GM23248 (cell line): ENCODE results near the gene NINJ1. TPM values are rescaled to one million over a fixed set of nuclear protein-coding genes. Genes with fewer than 3 reads are reported as not detected.

Source experiments
- DNase-seq: peaks from one replicate; pipeline ENCODE4 v3.0.0-alpha.2; 2015
- H2AFZ ChIP-seq: fragments of 200-600 bp; sonication (generic); 2 replicates; pipeline ENCODE4 v1.6.1; 2016; ENCODE audit warnings: antibody characterized with exemption
- H3F3A ChIP-seq: fragments of 200-600 bp; sonication (generic); 2 replicates; pipeline ENCODE4 v1.6.1; 2016; ENCODE audit warnings: mild to moderate bottlenecking, antibody characterized with exemption, mixed run types; ENCODE audit not compliant: insufficient read depth
- H3K27ac ChIP-seq: fragments of 200-600 bp; sonication (generic); 2 replicates; pipeline ENCODE4 v1.5.1; 2016; ENCODE audit warnings: mild to moderate bottlenecking
- H3K27me3 ChIP-seq: fragments of 200-600 bp; sonication (generic); replicated peaks from 2 replicates; pipeline ENCODE4 v1.6.1; 2016; ENCODE audit warnings: mild to moderate bottlenecking; ENCODE audit not compliant: insufficient read depth
- H3K36me3 ChIP-seq: fragments of 200-600 bp; sonication (generic); 2 replicates; pipeline ENCODE4 v1.6.1; 2016; ENCODE audit warnings: low read depth, mild to moderate bottlenecking
- H3K4me1 ChIP-seq: fragments of 200-600 bp; sonication (generic); 2 replicates; pipeline ENCODE4 v1.6.1; 2016; ENCODE audit warnings: mild to moderate bottlenecking; ENCODE audit not compliant: insufficient read depth
- H3K4me2 ChIP-seq: fragments of 200-600 bp; sonication (generic); one replicate; pipeline ENCODE4 v1.6.1; 2016; ENCODE audit warnings: mild to moderate bottlenecking; ENCODE audit not compliant: unreplicated experiment
- H3K4me3 ChIP-seq: fragments of 200-600 bp; sonication (generic); 2 replicates; pipeline ENCODE4 v1.5.1; 2016; ENCODE audit warnings: mild to moderate bottlenecking
- H3K79me2 ChIP-seq: fragments of 200-600 bp; sonication (generic); 2 replicates; pipeline ENCODE4 v1.6.1; 2016; ENCODE audit warnings: mild to moderate bottlenecking; ENCODE audit not compliant: insufficient read depth
- H3K9ac ChIP-seq: fragments of 200-600 bp; sonication (generic); 2 replicates; pipeline ENCODE4 v1.6.1; 2016; ENCODE audit warnings: mild to moderate bottlenecking
- H3K9me2 ChIP-seq: fragments of 200-600 bp; sonication (generic); 2 replicates; pipeline ENCODE4 v1.6.1; 2016; ENCODE audit warnings: mixed run types, mild to moderate bottlenecking, moderate library complexity; ENCODE audit not compliant: insufficient read depth
- H3K9me3 ChIP-seq: fragments of 200-600 bp; sonication (generic); one replicate; pipeline ENCODE4 v1.6.1; 2017; ENCODE audit warnings: low read depth
- H4K20me1 ChIP-seq: fragments of 200-600 bp; sonication (generic); 2 replicates; pipeline ENCODE4 v1.6.0; 2016; ENCODE audit not compliant: insufficient read depth
- EZH2 ChIP-seq: fragments of 200-600 bp; sonication (generic); IDR thresholded peaks from 2 replicates; pipeline ENCODE4 v1.6.1; 2018; ENCODE audit warnings: antibody characterized with exemption, mild to moderate bottlenecking; ENCODE audit not compliant: insufficient read depth, poor library complexity, severe bottlenecking
- EZH2phosphoT487 ChIP-seq: fragments of 200-600 bp; sonication (generic); IDR thresholded peaks from 2 replicates; pipeline ENCODE4 v1.6.1; 2018; ENCODE audit warnings: antibody characterized with exemption, moderate library complexity, mild to moderate bottlenecking, low read depth; ENCODE audit not compliant: insufficient read depth
- whole genome bisulfite sequencing, 2 experiments: methylation state at CpG; one replicate each; pipeline ENCODE4 v1.1.6; 2015 to 2017; ENCODE audit warnings: low lambda C conversion rate in 2 of 2, low coverage in 1 of 2; ENCODE audit errors: missing lambda C conversion rate in 2 of 2; 5-methylcytosine and 5-hydroxymethylcytosine counted together
- in situ Hi-C: fragments of 300-500 bp; cut with MboI; formaldehyde crosslinking; loops from 2 replicates; pipeline ENCODE4 v1.15.0; 2020
- polyA plus RNA-seq: library from polyadenylated mRNA; unstranded; fragments of >200 nt; fragmentation: Nextera tagmentation; extraction: Ambion mirVana; gene quantifications from 2 replicates; pipeline ENCODE4 v1.2.1, GENCODE V29; 2016
- total RNA-seq: library from RNA; depleted of rRNA; stranded (reverse); fragments of >200 nt; shearing (Covaris generic); gene quantifications from 2 replicates; pipeline ENCODE4 v1.2.3, GENCODE V29; 2014

The NINJ1 gene
- total and polyA plus RNA-seq, 2 experiments from 2014 or later: 24.9 to 44.2 TPM

- Histone ChIP-seq H3F3A (no peaks in the 10 kb centered on the region), H3K27me3 (no peaks in the 10 kb centered on the region), H4K20me1 (no peaks in the 10 kb centered on the region), H3K4me1 (peaks cover 13% of the 10 kb centered on the region), H3K9me3 (no peaks in the 10 kb centered on the region), H3K36me3 (no peaks in the 10 kb centered on the region), H3K27ac (no peak overlapping the region), H3K9ac (no peak overlapping the region), H3K79me2 (0 out of 2 replicates have a peak, but pooled peaks cover 9% of the 10 kb centered on the region), H3K4me3 (no peak overlapping the region), H2AFZ (no peak overlapping the region), H3K4me2 (no peak overlapping the region), H3K9me2 (no peaks in the 10 kb centered on the region)
- DNase-seq: no peak
- TF ChIP-seq EZH2phosphoT487 (no peak), EZH2 (no peak)
- in situ Hi-C loops: no loop called here
- WGBS, 2 experiments: 63 to 74% methylated on average over 11 of the region's 11 CpGs
These were observed 4.2 kb downstream of the NINJ1 start for GRCh38 chr9:93129691-93130500.

GRCh38 chr9:93129286-93129685 is 4.8 kb downstream of the NINJ1 start:
- Histone ChIP-seq H3K4me2 (no peak overlapping the region), H3K4me3 (no peak overlapping the region), H2AFZ (no peak overlapping the region), H4K20me1 (no peaks in the 10 kb centered on the region), H3K9me3 (no peaks in the 10 kb centered on the region), H3K9me2 (no peaks in the 10 kb centered on the region), H3K27me3 (no peaks in the 10 kb centered on the region), H3K36me3 (no peaks in the 10 kb centered on the region), H3F3A (no peaks in the 10 kb centered on the region), H3K9ac (no peak overlapping the region), H3K27ac (no peak overlapping the region), H3K4me1 (peaks cover 13% of the 10 kb centered on the region), H3K79me2 (0 out of 2 replicates have a peak, but pooled peaks cover 9% of the 10 kb centered on the region)
- DNase-seq: no peak
- WGBS, 2 experiments: 64 to 78% methylated on average over 5 to 8 of the region's 8 CpGs
- no peak for TF ChIP-seq EZH2phosphoT487
- no peak for TF ChIP-seq EZH2
- in situ Hi-C loops: no loop called here

GRCh38 chr9:93128715-93129224 is 5.3 kb downstream of the NINJ1 start:
- H3K27ac ChIP-seq: no peak overlapping the region
- WGBS, 2 experiments: 88 to 93% methylated on average over 10 of the region's 10 CpGs
- no peaks in the 10 kb centered on the region for H3F3A ChIP-seq
- no peaks in the 10 kb centered on the region for H4K20me1 ChIP-seq
- in situ Hi-C loops: no loop called here
- H3K9me3 ChIP-seq: no peaks in the 10 kb centered on the region
- TF ChIP-seq EZH2phosphoT487: no peak
- H3K9ac ChIP-seq: no peak overlapping the region
- no peak overlapping the region for H2AFZ ChIP-seq
- no peaks in the 10 kb centered on the region for H3K27me3 ChIP-seq
- H3K79me2 ChIP-seq: 0 out of 2 replicates have a peak, but pooled peaks cover 9% of the 10 kb centered on the region
- H3K36me3 ChIP-seq: no peaks in the 10 kb centered on the region
- H3K9me2 ChIP-seq: no peaks in the 10 kb centered on the region
- H3K4me3 ChIP-seq: no peak overlapping the region
- DNase-seq: no peak
- no peak overlapping the region for H3K4me2 ChIP-seq
- peaks cover 13% of the 10 kb centered on the region for H3K4me1 ChIP-seq

GRCh38 chr9:93128011-93128714 is 5.9 kb downstream of the NINJ1 start:
- no peak overlapping the region for H3K9ac ChIP-seq
- no peak overlapping the region for H3K4me2 ChIP-seq
- H3K4me1 ChIP-seq: peaks cover 11% of the 10 kb centered on the region
- WGBS, 2 experiments: 85 to 86% methylated on average over 14 of the region's 14 CpGs
- H3K79me2 ChIP-seq: 0 out of 2 replicates have a peak, but pooled peaks cover 9% of the 10 kb centered on the region
- no peak for DNase-seq
- no peak overlapping the region for H2AFZ ChIP-seq
- H3K36me3 ChIP-seq: no peaks in the 10 kb centered on the region
- no peaks in the 10 kb centered on the region for H3K9me2 ChIP-seq
- H3K9me3 ChIP-seq: no peaks in the 10 kb centered on the region
- TF ChIP-seq EZH2 (no peak), EZH2phosphoT487 (no peak)
- H3F3A ChIP-seq: no peaks in the 10 kb centered on the region
- no peak overlapping the region for H3K27ac ChIP-seq
- in situ Hi-C loops: no loop called here
- H3K4me3 ChIP-seq: no peak overlapping the region
- no peaks in the 10 kb centered on the region for H4K20me1 ChIP-seq
- H3K27me3 ChIP-seq: no peaks in the 10 kb centered on the region
